ENCODE results near the gene SARS1. TPM values are rescaled to one million over a fixed set of nuclear protein-coding genes. Genes with fewer than 3 reads are reported as not detected.

The SARS1 gene
- total and polyA plus RNA-seq, 2 of the 13 experiments (the other 11 are each of a cell fraction or from before 2014, with no cell fraction given) = 103 to 134 TPM

- TF ChIP-seq HCFC1 (IDR thresholded peaks at IDR 0.05; ENCODE audit: low read depth, low read length) (no peak), FOSL2 (CRISPR knock-in tag; IDR thresholded peaks at IDR 0.05) (0 out of 2 replicates have a peak, but pooled peaks have one; percentile 15), ZNF704 (CRISPR knock-in tag; IDR thresholded peaks at IDR 0.05; ENCODE audit: borderline replicate concordance) (no peak), POGK (CRISPR knock-in tag; conservative IDR thresholded peaks at IDR 0.05) (0 out of 2 replicates have a peak, but pooled peaks have one; percentile 24), ZBTB20 (CRISPR knock-in tag; IDR thresholded peaks at IDR 0.05; ENCODE audit: borderline replicate concordance, low read depth) (no peak), ZNF234 (CRISPR knock-in tag; conservative IDR thresholded peaks at IDR 0.05) (no peak), TARDBP (CRISPR knock-in tag; IDR thresholded peaks at IDR 0.05) (no peak), PRPF4 (IDR thresholded peaks at IDR 0.05; ENCODE audit: low read depth, low read length, poor library complexity, severe bottlenecking) (no peak), ZNF670 (CRISPR knock-in tag; IDR thresholded peaks at IDR 0.05; ENCODE audit: borderline replicate concordance) (no peak), NFYB (CRISPR knock-in tag; IDR thresholded peaks at IDR 0.05) (no peak), RXRB (CRISPR knock-in tag; IDR thresholded peaks at IDR 0.05; ENCODE audit: borderline replicate concordance) (no peak), NR2F1 (CRISPR knock-in tag; IDR thresholded peaks at IDR 0.05) (no peak), MXD3 (CRISPR knock-in tag; IDR thresholded peaks at IDR 0.05) (no peak), TGIF2 (CRISPR knock-in tag; IDR thresholded peaks at IDR 0.05) (no peak), ELF1 (CRISPR knock-in tag; IDR thresholded peaks at IDR 0.05) (0 out of 2 replicates have a peak, but pooled peaks have one; percentile 4), ELF4 (CRISPR knock-in tag; IDR thresholded peaks at IDR 0.05; ENCODE audit: borderline replicate concordance) (no peak), IRF9 (CRISPR knock-in tag; IDR thresholded peaks at IDR 0.05; ENCODE audit: borderline replicate concordance) (no peak), RAD21 (CRISPR knock-in tag; IDR thresholded peaks at IDR 0.05) (peak; percentile 63; the same call in 1 of the 2 replicates), DNMT1 (CRISPR knock-in tag; IDR thresholded peaks at IDR 0.05) (no peak), FLYWCH1 (CRISPR knock-in tag; IDR thresholded peaks at IDR 0.05) (no peak), ZBTB7B (CRISPR knock-in tag; IDR thresholded peaks at IDR 0.05) (peak; percentile 34; the same call in 1 of the 2 replicates), KLF9 (CRISPR knock-in tag; IDR thresholded peaks at IDR 0.05; ENCODE audit: low read depth) (no peak)
Measured at GRCh38 chr1:109193653-109194590, 19.8 kb upstream of the SARS1 start (continued).

Data from HepG2 (cell line).